Measurements from ENCODE around the gene CDC14B.

- TF ChIP-seq CTCF (IDR thresholded peaks at IDR 0.05; ENCODE audit: insufficient read depth, low read length), result no peak
- TF ChIP-seq POLR2AphosphoS5 (IDR thresholded peaks at IDR 0.05; ENCODE audit: low read depth), result no peak
- TF ChIP-seq GABPA (IDR thresholded peaks at IDR 0.05; ENCODE audit: low read depth), result no peak
These were observed 99.9 kb downstream of the CDC14B start for GRCh38 chr9:96519787-96520186.

Data from HL-60 (cell line).